K562 (cell line): ENCODE measurements around the gene BBC3. TPM values are rescaled to one million over a fixed set of nuclear protein-coding genes. Genes with fewer than 3 reads are reported as not detected.

Source experiments
- ATF1 ChIP-seq, 2 experiments: fragments of 450-650 bp in 1 of 2; IDR thresholded peaks; 2 replicates each; pipeline ENCODE4 v1.6.1; 2016; ENCODE audit warnings: missing compliant biosample characterization in 1 of 2, missing genetic modification characterization in 1 of 2
- ATF3 ChIP-seq, 2 experiments: fragments of 450-650 bp in 1 of 2; sonication (generic) in 1 of 2; formaldehyde crosslinking in 1 of 2; IDR thresholded peaks in 1 of 2; conservative IDR thresholded peaks in 1 of 2; 2 replicates each; pipeline versions ENCODE4 v1.6.1 to v1.8.1; 2016 to 2023; ENCODE audit warnings: mild to moderate bottlenecking in 2 of 2, moderate library complexity in 2 of 2, inconsistent platforms in 1 of 2, missing genetic modification reagents in 1 of 2
- CC2D1A ChIP-seq: fragments of 450-650 bp; IDR thresholded peaks from 2 replicates; pipeline ENCODE4 v1.6.1; 2017; ENCODE audit warnings: mild to moderate bottlenecking
- FOXA3 ChIP-seq, 2 experiments: fragments of 450-650 bp in 1 of 2; sonication (generic) in 1 of 2; formaldehyde crosslinking; IDR thresholded peaks in 1 of 2; conservative IDR thresholded peaks in 1 of 2; 2 replicates each; pipeline versions ENCODE4 v1.4.0 to v1.8.0; 2020 to 2022; ENCODE audit warnings: mild to moderate bottlenecking in 2 of 2, missing genetic modification reagents in 1 of 2
- GABPB2 ChIP-seq: fragments of 250-450 bp; sonication (Bioruptor Pico); conservative IDR thresholded peaks from 2 replicates; pipeline ENCODE4 v1.5.1; 2021; ENCODE audit warnings: mild to moderate bottlenecking
- ILK ChIP-seq: fragments of 450-650 bp; IDR thresholded peaks from 2 replicates; pipeline ENCODE4 v1.6.1; 2016; ENCODE audit warnings: missing genetic modification characterization, low read depth, mild to moderate bottlenecking, missing compliant biosample characterization, moderate library complexity, borderline replicate concordance
- NR4A1 ChIP-seq, 2 experiments: fragments of 250-450 bp in 1 of 2; fragments of 450-650 bp in 1 of 2; sonication (Bioruptor Pico) in 1 of 2; IDR thresholded peaks; 2 replicates each; pipeline versions ENCODE4 v1.4.0 to v1.6.1; 2016 to 2020; ENCODE audit warnings: mild to moderate bottlenecking in 2 of 2, missing compliant biosample characterization in 1 of 2, missing genetic modification characterization in 1 of 2, moderate library complexity in 1 of 2
- PCBP1 ChIP-seq: fragments of 200-400 bp; formaldehyde crosslinking; IDR thresholded peaks from 2 replicates; pipeline ENCODE4 v1.6.1; 2018; ENCODE audit warnings: mild to moderate bottlenecking, low read depth, low read length; ENCODE audit not compliant: poor library complexity, severe bottlenecking
- RBM39 ChIP-seq: fragments of 200-400 bp; formaldehyde crosslinking; optimal IDR thresholded peaks from 2 replicates; pipeline ENCODE3; 2018; ENCODE audit warnings: low read depth, low read length
- XRCC3 ChIP-seq: fragments of 450-650 bp; IDR thresholded peaks from 2 replicates; pipeline ENCODE4 v1.6.1; 2017; ENCODE audit warnings: mild to moderate bottlenecking, moderate library complexity
- ZBED1 ChIP-seq: IDR thresholded peaks from 2 replicates; pipeline ENCODE4 v1.6.1; 2014
- ZC3H8 ChIP-seq: fragments of 450-650 bp; IDR thresholded peaks from 2 replicates; pipeline ENCODE4 v1.6.1; 2017
- ZNF140 ChIP-seq: fragments of 250-450 bp; sonication (Bioruptor Pico); IDR thresholded peaks from 2 replicates; pipeline ENCODE4 v1.8.0; 2021; ENCODE audit warnings: moderate library complexity, mild to moderate bottlenecking, inconsistent platforms
- ZNF146 ChIP-seq: IDR thresholded peaks from one replicate; pipeline ENCODE4 v1.6.1; 2018; ENCODE audit warnings: missing compliant biosample characterization; ENCODE audit not compliant: unreplicated experiment
- ZNF407 ChIP-seq: fragments of 450-650 bp; IDR thresholded peaks from 2 replicates; pipeline ENCODE4 v1.6.1; 2016; ENCODE audit warnings: low read depth
- polyA plus RNA-seq, 8 experiments: library from polyadenylated mRNA; depleted of rRNA in 4 of 8; stranded (reverse) in 5 of 8; unstranded in 3 of 8; fragments of >200 nt; fragmentation: Nextera tagmentation in 2 of 8; fragmentation: Illumina TruSeq in 1 of 8; extraction: Ambion mirVana in 2 of 8; extraction: Trizol in 1 of 8; gene quantifications; 2 replicates each; pipeline versions ENCODE4 v1.2.1 to v1.2.3, GENCODE V29; 2011 to 2014; ENCODE audit warnings: inconsistent platforms in 1 of 8, missing spikeins in 1 of 8
- total RNA-seq, 7 experiments: library from RNA; depleted of rRNA in 6 of 7; stranded (reverse); fragments of >200 nt in 6 of 7; fragmentation: Illumina TruSeq in 2 of 7; extraction: Trizol in 2 of 7; gene quantifications; 2 replicates each; pipeline versions ENCODE4 v1.2.1 to v1.2.3, GENCODE V29; 2011 to 2021; ENCODE audit warnings: low replicate concordance in 1 of 7
- TF ChIP-seq, protein P1 (sequence below): sonication (generic); IDR thresholded peaks from 2 replicates; pipeline ENCODE4 v1.6.1; 2016

BBC3 gene
- total and polyA plus RNA-seq, 9 of the 15 experiments (the other 6 are each of a cell fraction or from before 2014, with no cell fraction given) = 0.15 to 30.7 (median 4.8) TPM

DNA sequence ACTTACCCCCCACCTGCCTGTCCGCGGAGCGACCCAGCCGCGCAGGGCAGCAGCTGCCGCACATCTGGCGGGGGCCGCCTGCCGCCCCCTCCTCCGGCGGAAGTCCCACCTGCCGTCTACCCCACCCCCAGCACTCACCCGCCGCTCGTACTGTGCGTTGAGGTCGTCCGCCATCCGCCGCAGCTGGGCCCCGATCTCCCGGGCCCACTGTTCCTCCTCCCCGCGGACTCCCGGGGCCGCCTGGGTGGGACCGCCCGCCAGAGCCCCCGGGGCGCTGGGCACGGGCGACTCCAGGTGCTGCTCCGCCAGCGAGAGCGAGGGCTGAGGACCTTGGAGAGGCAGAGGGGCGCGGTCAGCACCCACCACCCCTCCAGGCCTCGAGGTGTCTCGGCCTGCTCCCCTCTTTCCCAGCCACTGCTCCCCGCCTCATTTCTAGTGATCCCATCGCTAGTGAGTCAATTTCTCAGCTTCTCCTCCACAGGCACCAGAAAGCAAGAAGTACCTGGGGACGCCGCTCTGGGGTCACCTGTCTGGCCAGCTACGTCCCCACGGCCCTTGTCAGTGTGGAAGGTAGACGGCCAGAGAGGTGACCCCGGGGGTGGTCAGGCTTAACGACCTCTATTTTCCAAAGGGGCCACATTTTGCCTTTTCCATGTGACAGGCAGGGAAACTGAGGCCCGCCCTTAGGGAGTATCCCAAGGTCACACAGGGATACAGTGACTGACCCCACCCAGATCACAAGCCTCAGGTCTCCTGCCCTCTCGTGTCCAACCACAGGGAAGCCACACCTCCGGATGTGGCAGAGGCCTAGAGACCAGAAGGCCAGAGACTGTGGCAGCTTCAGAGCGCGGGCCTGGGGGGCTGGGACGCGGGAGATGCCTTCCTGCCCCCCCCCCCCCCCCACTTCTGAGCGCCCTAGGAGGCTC is 4.3 kb downstream of the BBC3 start (continued):
- no peak for TF ChIP-seq CC2D1A
- TF ChIP-seq, protein P1, sequence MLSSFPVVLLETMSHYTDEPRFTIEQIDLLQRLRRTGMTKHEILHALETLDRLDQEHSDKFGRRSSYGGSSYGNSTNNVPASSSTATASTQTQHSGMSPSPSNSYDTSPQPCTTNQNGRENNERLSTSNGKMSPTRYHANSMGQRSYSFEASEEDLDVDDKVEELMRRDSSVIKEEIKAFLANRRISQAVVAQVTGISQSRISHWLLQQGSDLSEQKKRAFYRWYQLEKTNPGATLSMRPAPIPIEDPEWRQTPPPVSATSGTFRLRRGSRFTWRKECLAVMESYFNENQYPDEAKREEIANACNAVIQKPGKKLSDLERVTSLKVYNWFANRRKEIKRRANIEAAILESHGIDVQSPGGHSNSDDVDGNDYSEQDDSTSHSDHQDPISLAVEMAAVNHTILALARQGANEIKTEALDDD = 0 out of 2 replicates have a peak, but pooled peaks have one; percentile 7
- TF ChIP-seq GABPB2 = no peak
- TF ChIP-seq XRCC3 = no peak
- TF ChIP-seq ATF1 (CRISPR knock-in tag; IDR thresholded peaks at IDR 0.05) = no peak
- TF ChIP-seq ATF1 (tag; IDR thresholded peaks at IDR 0.05) = peak; percentile 18
- peak; percentile 53 for TF ChIP-seq RBM39
- TF ChIP-seq ILK (tag) = no peak
- TF ChIP-seq PCBP1 = peak; percentile 99
- TF ChIP-seq ZNF140 (CRISPR knock-in tag) = no peak
- no peak for TF ChIP-seq ZC3H8
- TF ChIP-seq ATF3 (IDR thresholded peaks at IDR 0.05) = no peak
- 0 out of 2 replicates have a peak, but pooled peaks have one; percentile 60 for TF ChIP-seq ATF3 (CRISPR knock-in tag; conservative IDR thresholded peaks at IDR 0.05)
- no peak for TF ChIP-seq ZBED1
- 0 out of 2 replicates have a peak, but pooled peaks have one; percentile 48 for TF ChIP-seq NR4A1 (CRISPR knock-in tag; IDR thresholded peaks at IDR 0.05)
- TF ChIP-seq NR4A1 (tag; IDR thresholded peaks at IDR 0.05) = peak; percentile 84
- TF ChIP-seq ZNF146 (CRISPR knock-in tag) = no peak
- TF ChIP-seq FOXA3 (CRISPR knock-in tag; conservative IDR thresholded peaks at IDR 0.05 in 1 of 2, IDR thresholded peaks at IDR 0.05 in 1 of 2) = peak in 1 of 2 experiments; percentile 73; a peak in 2 of 4 replicates
- no peak for TF ChIP-seq ZNF407
